ENCODE measurements around the gene NPC1L1. TPM values are rescaled to one million over a fixed set of nuclear protein-coding genes. Genes with fewer than 3 reads are reported as not detected.
A peak's percentile ranks its signal among the peaks of the same experiment; 100 is the strongest.

NPC1L1 gene
- total and polyA plus RNA-seq, 2 of the 4 experiments (the other 2 are of a cell fraction) = 0.07 TPM; not detected in 1

DNA sequence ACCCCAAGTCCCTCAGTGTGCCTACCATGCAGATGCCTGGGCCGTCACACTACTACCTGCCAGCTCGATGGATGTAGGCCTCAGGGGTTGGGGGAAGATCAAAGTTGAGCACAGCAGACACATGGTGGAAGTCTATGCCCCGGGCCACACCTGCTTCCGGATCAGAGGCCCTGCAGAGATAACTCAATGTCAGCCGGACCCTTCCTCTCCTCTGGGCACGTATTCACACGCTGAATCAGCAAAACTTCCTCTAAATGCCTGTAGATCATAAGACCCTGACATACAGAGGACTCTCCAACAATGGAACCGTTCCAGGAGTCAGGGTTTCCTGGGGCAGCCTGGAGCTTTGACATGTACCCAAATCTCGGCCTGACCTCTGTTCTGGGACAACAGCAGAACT lies 28.8 kb upstream of the NPC1L1 start:
- Histone ChIP-seq H2BK120ac (ENCODE audit: low read depth, low read length) (no peak overlapping the region), H3K23ac (ENCODE audit: low read depth, low read length) (no peak overlapping the region), H2AK5ac (ENCODE audit: low read depth, low read length) (no peak overlapping the region), H3K18ac (ENCODE audit: low read depth, low read length) (no peak overlapping the region), H3K4me1 (ENCODE audit: control insufficient read depth, insufficient read depth, low read length) (peaks cover 5% of the 10 kb centered on the region), H3K9me3 (ENCODE audit: control insufficient read depth, insufficient read depth, low read length) (no peaks in the 10 kb centered on the region), H3K9me1 (ENCODE audit: insufficient read depth, low read length) (peaks cover 13% of the 10 kb centered on the region), H3K36me3 (ENCODE audit: control insufficient read depth, insufficient read depth, low read length) (peaks cover 69% of the 10 kb centered on the region), H3K4me2 (ENCODE audit: low read depth, low read length) (no peak overlapping the region), H3K14ac (replicated peaks; ENCODE audit: low read depth, low read length) (no peak overlapping the region), H4K20me1 (ENCODE audit: insufficient read depth, low read length) (peaks cover 18% of the 10 kb centered on the region), H4K8ac (ENCODE audit: low read depth in 2 of 2, low read length in 2 of 2) (no peak overlapping the region), H2BK15ac (ENCODE audit: low read depth, low read length) (no peak overlapping the region), H2AFZ (replicated peaks; ENCODE audit: low read length, poor library complexity) (no peak overlapping the region), H4K5ac (ENCODE audit: low read depth, low read length) (no peak overlapping the region), H3K27ac (ENCODE audit: insufficient read depth, low read length) (no peak overlapping the region), H2BK5ac (ENCODE audit: low read depth, low read length, poor library complexity, severe bottlenecking) (no peak overlapping the region), H2BK20ac (ENCODE audit: low read depth, low read length) (no peak overlapping the region), H3K9ac (ENCODE audit: low read depth, low read length) (no peak overlapping the region), H3K4me3 (ENCODE audit: insufficient read depth, low read depth, low read length) (no peak overlapping the region), H3K56ac (ENCODE audit: extremely low read depth, insufficient read depth, low read length) (no peak overlapping the region), H3K4ac (ENCODE audit: low read depth, low read length) (no peak overlapping the region), H4K91ac (ENCODE audit: insufficient read depth, low read depth, low read length) (no peak overlapping the region), H3K27me3 (ENCODE audit: control insufficient read depth, insufficient read depth, low read length) (no peaks in the 10 kb centered on the region), H2AK9ac (replicated peaks; ENCODE audit: low read depth, low read length, poor library complexity) (no peak overlapping the region), H3K79me1 (ENCODE audit: low read depth in 1 of 2, low read length in 2 of 2) (peaks cover 46 to 67% of the 10 kb centered on the region in 2 experiments)
- DNase-seq (no peak), ATAC-seq (ENCODE audit: low read depth) (no peak)
- ChIA-PET POLR2A (ENCODE audit: unreplicated experiment) (no interaction called here), CTCF (no interaction called here)
- in situ Hi-C loops (cut with MboI; ENCODE audit: low sequenced_read_pairs) = loop anchor here (10.0 kb wide), 1 partner anchor 325 kb away; no protein-coding TSS in a partner anchor
- intact Hi-C loops (cut with micrococcal nuclease) = no loop called here
- TF ChIP-seq MAFK (IDR thresholded peaks at IDR 0.05; ENCODE audit: low read depth, low read length) (peak; percentile 82), SMC3 (IDR thresholded peaks at IDR 0.05; ENCODE audit: low read depth, low read length) (no peak), POLR2A (IDR thresholded peaks at IDR 0.05; ENCODE audit: low read depth, low read length) (no peak)
- no TSS peak for BruUV-seq (replicated peaks)
- dilution Hi-C loops (cut with HindIII; ENCODE audit: low sequenced_read_pairs, unreplicated experiment) = no loop called here
- WGBS, 2 experiments (ENCODE audit: extremely low coverage in 2 of 2, insufficient read length in 1 of 2) = 93% methylated on average over 5 of the region's 9 CpGs; no CpG with 5 or more reads in 1 of the 2 experiments
